ENCODE results near the gene NCS1. TPM values are rescaled to one million over a fixed set of nuclear protein-coding genes. Genes with fewer than 3 reads are reported as not detected.

The NCS1 gene
- total RNA-seq, 2 donors from 2014 or later: 3.8 to 21.3 TPM

DNA sequence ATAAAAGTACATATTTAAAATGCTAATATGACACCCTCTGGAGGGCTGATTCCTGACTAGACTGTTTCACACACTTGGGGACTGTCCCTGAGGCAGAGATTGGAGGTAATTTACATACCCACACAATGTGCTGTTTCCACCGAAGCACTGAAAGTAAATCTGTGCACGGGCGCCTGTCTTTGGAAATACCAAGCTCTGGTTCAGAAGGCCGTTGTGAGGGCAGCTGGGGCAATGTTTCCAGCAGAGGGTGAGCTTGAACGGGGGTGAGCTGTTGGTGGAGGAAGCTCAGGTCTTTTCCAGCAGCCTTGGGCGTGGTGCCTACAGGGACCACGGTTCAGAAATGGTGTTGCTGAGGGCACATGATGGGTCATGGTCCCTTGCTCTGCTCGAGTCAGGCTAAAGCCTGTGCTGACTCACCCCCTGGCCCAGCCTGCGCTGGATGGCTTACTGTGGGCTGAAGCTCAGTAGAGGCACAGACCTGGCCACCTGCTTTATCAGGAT is 67.6 kb downstream of the NCS1 start:
- Histone ChIP-seq H3K36me3 (no peaks in the 10 kb centered on the region), H3K27ac (no peak overlapping the region), H3K9ac (ENCODE audit: low read depth in 2 of 2, low read length in 2 of 2) (no peak overlapping the region), H3K27me3 (no peaks in the 10 kb centered on the region), H3K9me3 (no peaks in the 10 kb centered on the region), H3K4me1 (no peaks in the 10 kb centered on the region), H3K4me3 (no peak overlapping the region)
- DNase-seq: no peak
- intact Hi-C loops (cut with DNase I): loop anchor here (10.0 kb wide), 2 partner anchors 105 to 355 kb away; no protein-coding TSS in a partner anchor
- TF ChIP-seq, protein P1, sequence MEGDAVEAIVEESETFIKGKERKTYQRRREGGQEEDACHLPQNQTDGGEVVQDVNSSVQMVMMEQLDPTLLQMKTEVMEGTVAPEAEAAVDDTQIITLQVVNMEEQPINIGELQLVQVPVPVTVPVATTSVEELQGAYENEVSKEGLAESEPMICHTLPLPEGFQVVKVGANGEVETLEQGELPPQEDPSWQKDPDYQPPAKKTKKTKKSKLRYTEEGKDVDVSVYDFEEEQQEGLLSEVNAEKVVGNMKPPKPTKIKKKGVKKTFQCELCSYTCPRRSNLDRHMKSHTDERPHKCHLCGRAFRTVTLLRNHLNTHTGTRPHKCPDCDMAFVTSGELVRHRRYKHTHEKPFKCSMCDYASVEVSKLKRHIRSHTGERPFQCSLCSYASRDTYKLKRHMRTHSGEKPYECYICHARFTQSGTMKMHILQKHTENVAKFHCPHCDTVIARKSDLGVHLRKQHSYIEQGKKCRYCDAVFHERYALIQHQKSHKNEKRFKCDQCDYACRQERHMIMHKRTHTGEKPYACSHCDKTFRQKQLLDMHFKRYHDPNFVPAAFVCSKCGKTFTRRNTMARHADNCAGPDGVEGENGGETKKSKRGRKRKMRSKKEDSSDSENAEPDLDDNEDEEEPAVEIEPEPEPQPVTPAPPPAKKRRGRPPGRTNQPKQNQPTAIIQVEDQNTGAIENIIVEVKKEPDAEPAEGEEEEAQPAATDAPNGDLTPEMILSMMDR (IDR thresholded peaks at IDR 0.05): no peak

DNA sequence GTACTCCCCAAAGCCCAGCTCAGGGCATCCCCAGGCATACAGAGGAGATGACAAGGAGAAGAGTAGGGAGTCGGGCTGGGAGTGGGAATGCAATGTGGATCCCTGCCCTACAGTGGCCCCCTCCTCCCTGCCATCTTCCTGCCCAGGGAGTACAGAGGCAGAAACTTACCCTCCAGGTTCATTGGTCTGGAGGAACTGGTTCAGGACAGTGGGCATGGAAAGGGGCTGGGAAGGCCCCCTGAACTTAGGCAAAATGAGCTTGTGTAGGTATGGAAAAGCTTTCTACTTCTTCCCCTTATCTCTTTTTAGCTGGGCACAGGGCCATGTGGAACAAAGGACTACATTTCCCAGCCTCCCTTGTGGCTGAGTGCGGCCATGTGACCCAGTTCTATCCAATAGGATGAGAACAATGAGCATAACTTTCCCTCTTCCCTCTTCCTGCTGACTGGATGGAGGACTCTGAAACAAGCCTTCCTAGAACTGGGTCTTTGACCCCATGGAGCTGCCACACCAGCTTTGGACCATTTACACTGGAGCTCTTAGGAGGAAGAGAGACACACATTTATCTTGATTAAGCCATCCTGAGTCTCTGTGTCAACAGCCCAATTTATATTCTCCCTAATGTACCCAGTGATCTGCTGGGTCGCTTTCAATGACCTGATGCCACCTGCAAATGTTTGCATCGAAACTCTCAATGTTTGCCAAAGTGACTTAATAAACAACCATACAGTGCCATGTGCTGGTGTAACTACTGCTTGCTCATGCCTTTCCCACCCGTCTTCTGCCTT is 68.4 kb downstream of the NCS1 start:
- TF ChIP-seq, protein P1 (IDR thresholded peaks at IDR 0.05): no peak
- H3K9ac ChIP-seq (ENCODE audit: low read depth in 2 of 2, low read length in 2 of 2): no peak overlapping the region
- DNase-seq: peak; percentile 69
- intact Hi-C loops (cut with DNase I): loop anchor here (10.0 kb wide), 1 partner anchor 104 kb away; no protein-coding TSS in a partner anchor
- H3K9me3 ChIP-seq: no peaks in the 10 kb centered on the region
- no peaks in the 10 kb centered on the region for H3K4me1 ChIP-seq
- no peak overlapping the region for H3K4me3 ChIP-seq
- H3K27ac ChIP-seq: no peak overlapping the region
- H3K27me3 ChIP-seq: no peaks in the 10 kb centered on the region
- H3K36me3 ChIP-seq: no peaks in the 10 kb centered on the region

DNA sequence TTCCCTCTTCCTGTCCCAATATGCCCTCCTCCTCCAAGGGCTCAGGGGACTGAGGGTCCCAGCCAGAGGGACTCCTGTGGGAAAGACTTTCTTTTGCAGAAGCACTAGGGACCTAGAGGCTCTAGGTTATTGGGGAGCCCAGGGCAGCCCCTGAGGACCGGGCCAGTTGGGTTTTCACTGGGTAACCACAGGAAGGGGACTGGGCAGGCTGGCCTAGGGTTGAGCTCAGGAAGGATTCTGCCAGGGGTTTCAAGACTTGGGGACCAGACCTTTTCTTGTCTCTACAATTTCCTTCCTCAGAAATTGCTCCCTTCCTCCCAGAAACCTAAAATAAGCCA is 69.0 kb downstream of the NCS1 start:
- TF ChIP-seq, protein P1 (IDR thresholded peaks at IDR 0.05): no peak
- no peaks in the 10 kb centered on the region for H3K9me3 ChIP-seq
- H3K36me3 ChIP-seq: no peaks in the 10 kb centered on the region
- H3K4me3 ChIP-seq: no peak overlapping the region
- intact Hi-C loops (cut with DNase I): loop anchor here (10.0 kb wide), 1 partner anchor 104 kb away; no protein-coding TSS in a partner anchor
- H3K27ac ChIP-seq: no peak overlapping the region
- DNase-seq: no peak
- no peak overlapping the region for H3K9ac ChIP-seq (ENCODE audit: low read depth in 2 of 2, low read length in 2 of 2)
- no peaks in the 10 kb centered on the region for H3K27me3 ChIP-seq
- H3K4me1 ChIP-seq: no peaks in the 10 kb centered on the region

DNA sequence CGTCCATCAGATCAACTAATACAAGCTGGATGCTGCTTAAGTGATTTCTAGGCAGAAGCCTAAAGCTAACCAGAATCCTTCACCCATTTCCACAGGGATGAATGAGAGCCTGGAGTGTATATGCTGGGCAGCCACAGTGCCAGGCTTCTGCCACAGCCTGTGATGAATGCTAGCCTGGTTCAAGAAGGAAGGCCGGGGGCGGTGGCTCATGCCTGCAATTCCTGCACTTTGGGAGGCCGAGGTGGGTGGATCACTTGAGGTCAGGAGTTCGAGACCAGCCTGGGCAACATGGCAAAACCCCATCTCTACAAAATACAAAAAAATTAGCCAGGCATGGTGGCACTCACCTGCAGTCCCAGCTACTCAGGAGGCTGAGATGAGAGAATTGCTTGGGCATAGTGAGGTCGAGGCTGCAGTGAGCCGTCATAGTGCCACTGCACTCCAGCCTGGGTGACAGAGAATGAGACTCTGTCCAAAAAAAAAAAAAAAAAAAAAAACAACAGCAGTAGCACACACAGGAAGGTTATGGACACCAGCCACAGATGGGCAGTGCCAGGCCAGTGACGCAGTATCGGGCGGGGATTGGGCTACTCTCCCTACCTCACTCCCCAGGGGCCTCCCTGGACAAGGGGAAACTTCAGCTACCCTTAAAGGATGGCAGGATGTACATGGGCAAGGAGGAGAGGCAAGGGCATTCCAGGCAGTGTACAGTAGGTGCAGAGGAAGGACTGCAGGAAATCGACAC is 70.2 kb downstream of the NCS1 start:
- Histone ChIP-seq H3K9me3 (no peaks in the 10 kb centered on the region), H3K27me3 (no peaks in the 10 kb centered on the region), H3K4me1 (no peaks in the 10 kb centered on the region), H3K4me3 (no peak overlapping the region), H3K27ac (no peak overlapping the region), H3K36me3 (no peaks in the 10 kb centered on the region), H3K9ac (ENCODE audit: low read depth in 2 of 2, low read length in 2 of 2) (no peak overlapping the region)
- TF ChIP-seq, protein P1 (IDR thresholded peaks at IDR 0.05): no peak
- intact Hi-C loops (cut with DNase I): loop anchor here (10.0 kb wide), 1 partner anchor 102 kb away; no protein-coding TSS in a partner anchor
- no peak for DNase-seq

DNA sequence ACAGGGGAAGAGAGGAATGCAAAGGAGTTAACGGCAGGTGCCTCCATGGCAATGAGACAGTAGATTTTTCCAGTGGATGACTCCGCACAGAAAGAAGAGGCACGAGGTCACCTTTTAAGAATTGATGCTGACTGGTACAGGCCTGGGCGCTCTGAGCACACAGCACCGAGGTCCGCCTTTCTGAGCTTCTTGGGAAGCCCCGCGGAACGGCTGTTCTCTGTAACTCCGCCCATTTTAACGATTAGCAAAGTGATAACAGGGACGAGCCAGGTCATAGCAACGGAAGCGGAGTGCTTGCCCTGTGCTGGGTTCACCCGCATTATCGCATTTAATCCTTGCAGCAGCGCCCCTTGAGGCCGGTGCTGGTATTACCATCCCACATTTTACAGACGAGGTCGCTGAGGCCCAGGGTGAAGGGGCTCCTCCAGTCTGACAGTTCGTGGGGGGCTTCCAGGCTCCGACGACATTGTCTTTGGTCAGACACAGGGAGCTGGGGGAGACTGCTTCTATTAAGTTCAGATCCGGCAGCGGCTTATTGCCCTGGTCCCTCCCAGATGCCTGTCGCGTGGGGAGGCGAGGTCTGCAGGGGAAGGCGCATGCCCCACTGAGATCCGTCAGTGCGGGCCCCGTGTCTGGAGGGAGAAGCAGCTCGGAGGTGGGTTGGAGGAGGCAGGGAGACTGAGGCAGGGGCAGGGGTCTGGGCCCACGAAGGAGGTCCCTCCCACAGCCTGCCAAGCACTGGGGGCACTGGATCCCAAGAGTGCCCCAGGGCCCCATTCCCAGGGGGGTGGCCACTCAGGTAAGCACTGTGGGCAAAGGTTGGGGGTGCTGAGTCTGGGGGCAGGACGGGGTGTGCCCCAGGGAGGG is 71.0 kb downstream of the NCS1 start:
- Histone ChIP-seq H3K27ac (no peak overlapping the region), H3K9ac (ENCODE audit: low read depth in 2 of 2, low read length in 2 of 2) (no peak overlapping the region), H3K4me3 (no peak overlapping the region), H3K36me3 (no peaks in the 10 kb centered on the region), H3K4me1 (no peaks in the 10 kb centered on the region), H3K9me3 (no peaks in the 10 kb centered on the region), H3K27me3 (no peaks in the 10 kb centered on the region)
- TF ChIP-seq, protein P1 (IDR thresholded peaks at IDR 0.05): peak; percentile 98
- peak; percentile 83 for DNase-seq
- intact Hi-C loops (cut with DNase I): loop anchor here (10.0 kb wide), 1 partner anchor 102 kb away; no protein-coding TSS in a partner anchor

All from colonic mucosa (tissue), 4 donors.